GM18520 (cell line): ENCODE results near the gene CLEC4C.

Experiments
- ATAC-seq: cut with Tn5 transposase; IDR thresholded peaks from one replicate; pipeline ENCODE4 v1.9.1; 2021; ENCODE audit not compliant: unreplicated experiment

Gene CLEC4C

DNA sequence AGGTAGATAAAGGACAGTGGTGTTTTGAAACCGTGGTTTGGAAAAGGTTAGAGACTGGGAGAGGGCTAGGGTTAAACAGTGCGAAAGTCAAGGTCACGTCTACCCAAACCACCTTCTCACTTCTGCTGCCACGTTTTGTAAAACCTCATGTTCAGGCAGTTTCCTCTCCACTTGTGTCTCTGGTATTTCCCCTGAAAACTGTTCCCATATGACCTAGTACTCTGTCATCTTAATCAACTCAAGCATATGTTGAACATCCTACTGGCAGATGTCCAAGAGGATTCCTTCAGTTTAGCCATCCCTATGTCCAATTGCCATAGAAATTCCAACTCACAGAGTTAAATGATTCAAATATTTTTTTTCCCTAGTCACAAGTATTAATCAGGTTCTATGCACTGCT is 17.4 kb downstream of the CLEC4C start:
- ATAC-seq = no peak

GRCh38 chr12:7723926-7724325 is 23.2 kb downstream of the CLEC4C start:
- no peak for ATAC-seq

DNA sequence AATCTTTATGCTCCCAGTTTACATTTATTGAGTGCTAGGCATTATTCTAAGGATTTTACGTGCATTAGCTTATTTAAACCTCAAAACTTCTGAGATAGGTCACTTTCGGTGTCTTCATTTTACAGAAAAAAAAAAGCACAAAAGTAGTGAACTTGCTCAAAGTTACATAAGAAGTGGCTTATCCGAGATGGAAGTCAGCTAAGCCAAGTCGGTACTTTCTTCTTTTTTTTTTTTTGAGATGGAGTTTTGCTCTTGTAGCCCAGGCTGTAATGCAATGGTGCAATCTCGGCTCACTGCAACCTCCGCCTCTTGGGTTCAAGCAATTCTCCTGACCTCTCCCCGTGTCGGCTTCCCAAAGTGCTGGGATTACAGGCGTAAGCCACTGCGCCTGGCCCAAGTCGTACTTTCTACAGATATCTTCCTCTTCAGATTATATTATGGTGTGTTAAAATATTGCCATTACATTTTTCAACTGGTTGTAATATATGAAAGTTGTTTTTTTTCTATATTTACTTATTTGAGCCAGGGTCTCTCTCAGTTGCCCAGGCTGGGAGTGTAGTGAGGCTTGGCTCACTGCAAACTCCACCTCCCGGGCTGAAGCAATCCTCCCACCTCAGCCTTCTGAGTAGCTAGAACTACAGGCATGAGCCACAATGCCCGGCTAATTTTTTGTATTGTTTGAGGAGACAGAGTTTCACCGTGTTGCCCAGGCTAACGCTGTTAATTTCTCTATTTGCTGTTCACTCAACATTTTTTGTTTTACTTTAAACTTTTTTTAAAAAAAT is 27.0 kb downstream of the CLEC4C start:
- ATAC-seq = no peak

- ATAC-seq = no peak
Observed at GRCh38 chr12:7716381-7716780, 30.8 kb downstream of the CLEC4C start.

DNA sequence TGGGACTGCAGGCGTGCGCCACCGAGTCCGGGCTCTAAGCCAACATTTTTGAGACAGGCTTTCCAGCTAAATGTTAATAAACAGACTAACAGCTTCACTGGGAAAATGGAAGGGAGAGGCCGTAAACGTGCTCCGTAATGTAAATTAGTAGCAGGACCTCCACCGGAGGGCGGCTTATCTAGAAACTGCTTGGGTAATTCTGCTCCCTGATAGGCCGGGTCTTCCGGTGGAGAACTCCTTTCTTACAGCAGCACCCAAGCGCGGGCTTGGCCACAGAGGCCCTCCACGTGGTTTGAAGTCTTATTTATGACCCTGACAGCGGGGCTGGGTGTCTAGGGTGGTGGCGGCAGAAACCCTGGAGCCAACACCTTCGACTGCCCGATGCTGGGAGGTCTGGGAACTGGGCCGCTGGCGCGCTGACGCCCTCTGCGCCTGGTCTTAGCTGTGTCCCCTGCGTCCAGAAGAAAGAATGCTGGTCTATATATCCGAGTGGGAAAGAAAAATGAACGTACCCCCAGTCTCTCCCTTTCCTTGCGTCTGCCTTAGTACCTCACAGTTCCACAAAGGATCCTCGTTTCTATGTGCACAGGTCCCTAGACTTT is 34.2 kb downstream of the CLEC4C start:
- ATAC-seq = no peak

DNA sequence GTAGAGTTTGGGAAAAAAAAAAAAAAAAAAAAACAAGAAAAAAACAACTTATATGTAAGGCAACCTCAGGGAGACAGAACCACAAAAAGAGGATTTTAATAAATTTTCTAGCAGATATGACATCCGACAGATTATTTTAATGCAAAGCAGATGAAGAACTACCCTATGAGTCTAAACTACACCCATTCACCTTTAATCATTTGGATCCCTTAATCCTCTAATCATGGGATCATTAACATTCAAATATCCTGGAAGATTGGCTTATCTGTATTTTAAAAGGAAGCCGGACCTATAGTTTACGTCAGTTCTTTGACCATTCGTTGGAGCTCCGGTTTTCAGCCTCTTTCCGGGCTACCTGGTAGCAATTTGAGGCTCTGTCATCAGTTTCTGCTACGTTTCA is 36.0 kb downstream of the CLEC4C start, which contains the start of gene DPPA3:
Gene DPPA3 (plus strand): TSS at position 301 of the 400 bp plus-strand sequence. CDS start 138 bp downstream, outside the sequence.
- ATAC-seq = no peak

GRCh38 chr12:7709969-7710675 is 37.1 kb downstream of the CLEC4C start:
- ATAC-seq = no peak

DNA sequence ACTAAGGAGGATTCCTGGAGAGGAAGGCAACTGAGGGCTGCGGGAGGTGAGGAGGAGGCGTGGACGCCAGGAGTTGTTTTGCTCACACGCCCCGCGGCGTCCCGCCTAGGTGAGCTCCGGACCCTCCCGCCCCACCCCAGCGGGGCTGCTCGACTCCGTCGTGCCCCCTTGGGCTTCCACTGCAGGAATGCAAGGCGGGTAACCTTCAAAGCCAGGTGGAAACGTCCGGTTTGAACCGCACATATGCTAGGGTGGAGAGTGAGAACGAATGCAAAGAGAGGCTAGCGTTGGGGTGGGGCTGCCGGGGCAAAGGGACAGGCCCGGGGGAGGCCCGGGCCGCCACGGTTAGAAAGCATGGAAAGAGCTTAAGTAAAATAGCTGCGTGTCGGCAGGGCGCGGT is 41.3 kb downstream of the CLEC4C start:
- ATAC-seq = no peak

DNA sequence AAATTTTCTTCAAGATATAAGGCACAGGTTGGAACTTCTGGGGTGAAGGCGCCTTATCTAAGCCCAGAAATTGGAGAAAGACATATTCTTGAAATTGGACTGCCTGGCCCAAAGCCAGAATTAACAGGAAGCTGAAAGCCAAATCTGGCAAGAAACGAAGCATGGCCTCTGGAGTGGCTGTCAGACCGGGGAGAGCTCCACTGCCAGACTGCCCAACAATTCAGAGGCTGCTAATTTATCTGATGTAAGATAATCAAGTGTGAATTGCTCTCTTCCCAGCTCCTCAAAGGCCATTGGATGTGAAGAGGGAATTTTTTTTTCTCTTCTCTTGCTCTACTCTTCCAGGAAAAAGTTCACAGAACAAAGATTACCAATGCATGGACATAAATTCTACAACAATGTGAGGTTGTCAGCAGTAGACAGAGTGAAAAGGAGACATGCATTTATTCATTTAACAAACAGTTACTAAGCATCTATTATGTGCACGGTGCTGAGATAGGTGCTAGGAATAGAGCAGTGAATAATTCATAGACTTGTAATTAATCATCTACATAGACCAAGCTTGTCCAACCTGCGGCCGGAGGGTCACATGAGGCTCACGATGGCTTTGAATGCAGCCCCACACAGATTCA is 51.5 kb downstream of the CLEC4C start, which contains the start of gene GDF3:
Gene GDF3 (minus strand): TSS at position 210 of the 632 bp plus-strand sequence. CDS start 47 bp downstream, at position 163.
- ATAC-seq = no peak

DNA sequence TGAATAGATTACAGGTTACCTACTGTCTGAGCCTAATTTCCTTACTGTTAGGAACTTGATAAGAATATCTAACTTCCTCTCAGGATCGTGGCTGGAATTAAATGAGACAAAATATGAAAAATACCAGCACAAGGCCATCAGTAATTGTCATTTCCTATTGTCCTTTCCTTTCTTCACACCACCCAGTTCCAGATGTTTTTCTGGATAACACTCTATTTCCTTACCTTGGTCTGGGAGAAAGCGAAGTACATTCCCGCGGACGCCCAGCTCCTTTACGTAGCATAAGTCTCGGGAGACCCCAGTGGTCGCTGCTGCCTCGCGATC is 52.0 kb downstream of the CLEC4C start:
- no peak for ATAC-seq

DNA sequence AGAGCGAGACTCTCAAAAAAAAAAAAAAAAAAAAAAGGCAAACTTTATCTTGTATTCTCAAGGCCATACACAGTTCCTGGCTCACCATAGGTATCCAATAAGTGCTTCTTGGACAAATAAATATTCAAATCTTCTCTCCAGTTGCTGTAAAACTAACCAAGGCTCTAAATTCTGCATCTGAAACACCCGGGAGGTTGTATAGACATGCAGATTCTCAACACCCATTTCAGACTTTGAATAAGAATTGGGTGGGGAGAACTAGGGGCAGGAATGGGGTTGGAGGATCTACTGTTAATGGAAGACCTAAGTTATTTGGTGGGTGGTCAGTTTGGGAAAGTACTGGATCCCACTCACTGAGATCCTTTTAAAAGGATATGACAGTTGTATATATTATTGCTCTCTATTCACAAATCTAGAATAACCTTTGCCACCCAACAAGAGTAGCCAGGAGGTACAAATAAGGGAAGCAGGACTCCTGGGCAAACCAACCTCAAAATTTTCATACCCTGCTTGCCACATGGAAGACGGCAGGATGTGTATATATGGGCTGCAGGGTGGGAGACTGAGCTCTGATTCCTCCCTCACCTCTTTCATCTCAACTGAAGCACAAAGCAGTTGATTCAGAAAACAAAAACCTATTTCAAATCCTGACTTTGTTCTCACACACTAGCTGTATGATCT is 52.5 kb downstream of the CLEC4C start:
- ATAC-seq = no peak

GRCh38 chr12:7693793-7694192 is 53.4 kb downstream of the CLEC4C start:
- no peak for ATAC-seq

DNA sequence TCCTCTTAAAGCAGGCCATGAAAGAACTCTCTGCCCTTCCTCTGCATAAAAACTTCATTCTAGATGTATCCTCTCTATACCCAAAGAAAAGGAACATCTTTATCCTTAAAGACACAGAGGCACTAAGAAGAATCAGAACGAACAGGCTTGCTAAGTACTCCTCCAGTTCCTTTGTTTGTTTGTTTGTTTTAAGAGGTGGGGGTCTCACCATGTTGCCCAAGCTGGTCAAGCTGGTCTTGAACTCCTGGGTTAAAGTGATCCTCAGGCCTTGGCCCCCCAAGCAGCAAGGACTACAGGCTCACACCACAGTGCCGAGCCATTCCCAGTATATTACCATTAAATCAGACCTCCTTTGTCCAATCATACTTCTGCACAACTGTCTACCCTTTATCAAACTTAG is 65.6 kb downstream of the CLEC4C start:
- ATAC-seq = no peak
